OCI-LY3 (cell line): ENCODE results near the gene MED19.

ENCODE experiments used
- EZH2phosphoT487 ChIP-seq: fragments of 200-600 bp; shearing (Covaris generic); IDR thresholded peaks from 2 replicates; pipeline ENCODE4 v1.6.1; 2018; ENCODE audit warnings: antibody characterized with exemption, mixed run types, low read depth
- TF ChIP-seq, protein P1 (sequence below): fragments of 200-600, 300-600 bp; sonication (generic); IDR thresholded peaks from 2 replicates; pipeline ENCODE4 v1.5.1; 2014; ENCODE audit warnings: antibody characterized with exemption, low read length, low read depth

- TF ChIP-seq, protein P1, sequence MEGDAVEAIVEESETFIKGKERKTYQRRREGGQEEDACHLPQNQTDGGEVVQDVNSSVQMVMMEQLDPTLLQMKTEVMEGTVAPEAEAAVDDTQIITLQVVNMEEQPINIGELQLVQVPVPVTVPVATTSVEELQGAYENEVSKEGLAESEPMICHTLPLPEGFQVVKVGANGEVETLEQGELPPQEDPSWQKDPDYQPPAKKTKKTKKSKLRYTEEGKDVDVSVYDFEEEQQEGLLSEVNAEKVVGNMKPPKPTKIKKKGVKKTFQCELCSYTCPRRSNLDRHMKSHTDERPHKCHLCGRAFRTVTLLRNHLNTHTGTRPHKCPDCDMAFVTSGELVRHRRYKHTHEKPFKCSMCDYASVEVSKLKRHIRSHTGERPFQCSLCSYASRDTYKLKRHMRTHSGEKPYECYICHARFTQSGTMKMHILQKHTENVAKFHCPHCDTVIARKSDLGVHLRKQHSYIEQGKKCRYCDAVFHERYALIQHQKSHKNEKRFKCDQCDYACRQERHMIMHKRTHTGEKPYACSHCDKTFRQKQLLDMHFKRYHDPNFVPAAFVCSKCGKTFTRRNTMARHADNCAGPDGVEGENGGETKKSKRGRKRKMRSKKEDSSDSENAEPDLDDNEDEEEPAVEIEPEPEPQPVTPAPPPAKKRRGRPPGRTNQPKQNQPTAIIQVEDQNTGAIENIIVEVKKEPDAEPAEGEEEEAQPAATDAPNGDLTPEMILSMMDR = no peak
- TF ChIP-seq EZH2phosphoT487 = no peak
Measured at GRCh38 chr11:57663975-57664374, 48.0 kb downstream of the MED19 start.
